ENCODE results near the gene SNX5. TPM values are rescaled to one million over a fixed set of nuclear protein-coding genes. Genes with fewer than 3 reads are reported as not detected.
A peak's percentile ranks its signal among the peaks of the same experiment; 100 is the strongest.

Gene SNX5
- polyA plus RNA-seq, 1 donor (not counting 4 experiments of a cell fraction or from before 2014, with no cell fraction given) = 187 TPM

DNA sequence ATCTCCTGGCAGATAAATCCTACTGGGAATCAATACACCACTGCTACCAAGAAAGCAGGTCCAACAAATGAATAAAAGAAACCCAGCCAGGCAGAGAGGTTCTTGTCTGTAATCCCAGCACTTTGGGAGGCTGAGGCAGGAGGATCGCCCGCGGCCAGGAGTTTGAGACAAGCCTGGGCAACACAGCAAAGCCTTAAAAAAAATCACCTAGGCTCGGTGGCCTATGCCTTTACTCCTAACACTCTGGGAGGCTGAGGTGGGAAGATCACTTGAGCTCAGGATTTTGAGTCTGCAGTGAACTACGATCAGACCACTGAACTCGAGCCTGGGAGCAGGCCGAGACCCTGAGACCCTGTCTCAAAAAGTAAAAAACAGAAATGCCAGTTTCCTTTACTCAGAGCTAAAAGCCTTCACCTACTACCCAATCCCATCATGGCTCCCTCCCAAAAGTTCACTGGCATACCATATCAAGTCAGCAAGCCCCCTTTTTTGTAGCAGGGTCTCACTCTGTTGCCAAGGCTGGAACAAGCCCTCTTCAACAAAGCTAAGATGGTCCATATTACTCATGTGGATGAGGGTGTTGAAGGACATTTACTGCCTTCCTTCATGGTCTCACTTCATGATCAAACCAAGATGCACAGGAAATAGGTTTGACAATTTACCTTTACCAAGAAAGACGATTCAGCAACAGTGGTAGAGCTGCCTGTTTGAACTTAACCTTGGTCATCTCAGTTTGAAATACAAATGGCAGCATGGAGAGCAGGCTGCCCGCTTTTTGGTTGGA is 5.3 kb downstream of the SNX5 start:
- no peak for TF ChIP-seq EZH2 (IDR thresholded peaks at IDR 0.05; ENCODE audit: low read length)
- TF ChIP-seq, protein P1, sequence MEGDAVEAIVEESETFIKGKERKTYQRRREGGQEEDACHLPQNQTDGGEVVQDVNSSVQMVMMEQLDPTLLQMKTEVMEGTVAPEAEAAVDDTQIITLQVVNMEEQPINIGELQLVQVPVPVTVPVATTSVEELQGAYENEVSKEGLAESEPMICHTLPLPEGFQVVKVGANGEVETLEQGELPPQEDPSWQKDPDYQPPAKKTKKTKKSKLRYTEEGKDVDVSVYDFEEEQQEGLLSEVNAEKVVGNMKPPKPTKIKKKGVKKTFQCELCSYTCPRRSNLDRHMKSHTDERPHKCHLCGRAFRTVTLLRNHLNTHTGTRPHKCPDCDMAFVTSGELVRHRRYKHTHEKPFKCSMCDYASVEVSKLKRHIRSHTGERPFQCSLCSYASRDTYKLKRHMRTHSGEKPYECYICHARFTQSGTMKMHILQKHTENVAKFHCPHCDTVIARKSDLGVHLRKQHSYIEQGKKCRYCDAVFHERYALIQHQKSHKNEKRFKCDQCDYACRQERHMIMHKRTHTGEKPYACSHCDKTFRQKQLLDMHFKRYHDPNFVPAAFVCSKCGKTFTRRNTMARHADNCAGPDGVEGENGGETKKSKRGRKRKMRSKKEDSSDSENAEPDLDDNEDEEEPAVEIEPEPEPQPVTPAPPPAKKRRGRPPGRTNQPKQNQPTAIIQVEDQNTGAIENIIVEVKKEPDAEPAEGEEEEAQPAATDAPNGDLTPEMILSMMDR (optimal IDR thresholded peaks at IDR 0.05 in 1 of 3, IDR thresholded peaks at IDR 0.05 in 1 of 3, conservative IDR thresholded peaks at IDR 0.05 in 1 of 3; ENCODE audit: extremely low read depth in 1 of 3, insufficient read depth in 2 of 3, low read length in 3 of 3) = no peak
- Histone ChIP-seq H3K27me3 (ENCODE audit: control insufficient read depth, extremely low read depth, insufficient read depth, low read length) (no peaks in the 10 kb centered on the region), H3K27ac (ENCODE audit: control insufficient read depth, insufficient read depth, low read length) (no peak overlapping the region), H2AFZ (ENCODE audit: control insufficient read depth, low read length) (no peak overlapping the region), H3K4me2 (ENCODE audit: control insufficient read depth, extremely low read depth, insufficient read depth, low read depth, low read length) (peak overlapping the region; percentile 99), H3K9me1 (ENCODE audit: control insufficient read depth, extremely low read depth, insufficient read depth, low read length) (peaks cover 6% of the 10 kb centered on the region), H3K4me1 (ENCODE audit: control insufficient read depth, extremely low read depth, insufficient read depth, low read length) (peaks cover 43% of the 10 kb centered on the region), H4K20me1 (ENCODE audit: control insufficient read depth, extremely low read depth, insufficient read depth, low read length) (peaks cover 64% of the 10 kb centered on the region), H3K4me3 (ENCODE audit: control insufficient read depth in 2 of 3, extremely low read depth in 1 of 3, insufficient read depth in 2 of 3, low read depth in 1 of 3, low read length in 3 of 3) (peak overlapping the region in 1 of 3 experiments; percentile 14), H3K9ac (ENCODE audit: control insufficient read depth, extremely low read depth, insufficient read depth, low read length) (no peak overlapping the region), H3K36me3 (ENCODE audit: control insufficient read depth in 2 of 2, extremely low read depth in 1 of 2, insufficient read depth in 2 of 2, low read length in 2 of 2) (peaks cover 4 to 48% of the 10 kb centered on the region in 2 experiments), H3K9me3 (ENCODE audit: control insufficient read depth, low read depth, low read length) (no peaks in the 10 kb centered on the region), H3K79me2 (ENCODE audit: control insufficient read depth, insufficient read depth, low read length) (peaks cover 100% of the 10 kb centered on the region)
- dilution Hi-C loops (cut with MboI; ENCODE audit: extremely low pct_ligation_motif_present, low sequenced_read_pairs) = no loop called here
- no peak for FAIRE-seq
- no peak for DNase-seq (ENCODE audit: low read depth, low spot score)

DNA sequence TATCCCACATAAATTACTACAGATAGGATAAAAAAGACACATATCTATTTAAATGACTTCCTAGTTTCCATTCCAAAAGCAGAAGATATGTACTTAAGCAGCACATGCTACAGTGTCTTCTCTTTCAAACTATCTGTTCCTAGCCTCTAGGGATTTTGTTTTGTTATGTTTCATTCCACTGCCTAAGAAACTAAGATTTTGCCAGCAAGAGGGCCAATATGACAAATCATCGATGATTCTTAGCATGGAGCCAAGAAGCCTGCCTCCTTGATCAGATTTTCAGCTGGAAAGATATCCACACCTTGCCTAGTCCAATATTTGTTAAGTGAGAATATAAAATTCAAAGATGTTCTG is 7.0 kb downstream of the SNX5 start:
- no peak for TF ChIP-seq EZH2 (IDR thresholded peaks at IDR 0.05; ENCODE audit: low read length)
- TF ChIP-seq, protein P1 (optimal IDR thresholded peaks at IDR 0.05 in 1 of 3, IDR thresholded peaks at IDR 0.05 in 1 of 3, conservative IDR thresholded peaks at IDR 0.05 in 1 of 3; ENCODE audit: extremely low read depth in 1 of 3, insufficient read depth in 2 of 3, low read length in 3 of 3) = no peak
- FAIRE-seq = no peak
- H3K4me1 ChIP-seq (ENCODE audit: control insufficient read depth, extremely low read depth, insufficient read depth, low read length) = peaks cover 41% of the 10 kb centered on the region
- no peaks in the 10 kb centered on the region for H3K9me3 ChIP-seq (ENCODE audit: control insufficient read depth, low read depth, low read length)
- dilution Hi-C loops (cut with MboI; ENCODE audit: extremely low pct_ligation_motif_present, low sequenced_read_pairs) = no loop called here
- H3K4me3 ChIP-seq (ENCODE audit: control insufficient read depth in 2 of 3, extremely low read depth in 1 of 3, insufficient read depth in 2 of 3, low read depth in 1 of 3, low read length in 3 of 3) = no peak overlapping the region
- H4K20me1 ChIP-seq (ENCODE audit: control insufficient read depth, extremely low read depth, insufficient read depth, low read length) = peaks cover 73% of the 10 kb centered on the region
- H3K4me2 ChIP-seq (ENCODE audit: control insufficient read depth, extremely low read depth, insufficient read depth, low read depth, low read length) = peak overlapping the region; percentile 44
- H3K27me3 ChIP-seq (ENCODE audit: control insufficient read depth, extremely low read depth, insufficient read depth, low read length) = no peaks in the 10 kb centered on the region
- no peak for DNase-seq (ENCODE audit: low read depth, low spot score)
- H3K27ac ChIP-seq (ENCODE audit: control insufficient read depth, insufficient read depth, low read length) = no peak overlapping the region
- peaks cover 100% of the 10 kb centered on the region for H3K79me2 ChIP-seq (ENCODE audit: control insufficient read depth, insufficient read depth, low read length)
- H3K9ac ChIP-seq (ENCODE audit: control insufficient read depth, extremely low read depth, insufficient read depth, low read length) = no peak overlapping the region
- no peak overlapping the region for H2AFZ ChIP-seq (ENCODE audit: control insufficient read depth, low read length)
- peaks cover 4 to 48% of the 10 kb centered on the region in 2 experiments for H3K36me3 ChIP-seq (ENCODE audit: control insufficient read depth in 2 of 2, extremely low read depth in 1 of 2, insufficient read depth in 2 of 2, low read length in 2 of 2)
- H3K9me1 ChIP-seq (ENCODE audit: control insufficient read depth, extremely low read depth, insufficient read depth, low read length) = peaks cover 6% of the 10 kb centered on the region

Data from keratinocyte (primary cell).